HepG2 (cell line): ENCODE results near the gene SYNE1. TPM values are rescaled to one million over a fixed set of nuclear protein-coding genes. Genes with fewer than 3 reads are reported as not detected.
A peak's percentile ranks its signal among the peaks of the same experiment; 100 is the strongest.

ENCODE experiments used
- ARID2 ChIP-seq: sonication (generic); formaldehyde crosslinking; IDR thresholded peaks from 2 replicates; pipeline ENCODE4 v1.8.1; 2022; ENCODE audit warnings: mild to moderate bottlenecking, missing genetic modification reagents, borderline replicate concordance
- CEBPB ChIP-seq: IDR thresholded peaks from 2 replicates; pipeline ENCODE4 v1.6.1; 2011; ENCODE audit warnings: low read depth, low read length, improper control_type of control experiment, borderline replicate concordance
- ETS1 ChIP-seq: sonication (generic); formaldehyde crosslinking; IDR thresholded peaks from 2 replicates; pipeline ENCODE4 v1.4.0; 2020; ENCODE audit warnings: missing genetic modification reagents
- GPN1 ChIP-seq: sonication (generic); formaldehyde crosslinking; IDR thresholded peaks from 2 replicates; pipeline ENCODE4 v1.5.1; 2020; ENCODE audit warnings: missing genetic modification reagents, borderline replicate concordance
- HNF4A ChIP-seq: sonication (generic); formaldehyde crosslinking; IDR thresholded peaks from 2 replicates; pipeline ENCODE4 v1.4.0; 2020; ENCODE audit warnings: missing genetic modification reagents
- HOMEZ ChIP-seq: IDR thresholded peaks from 2 replicates; pipeline ENCODE4 v1.6.1; 2016; ENCODE audit warnings: low read depth
- KAT2B ChIP-seq: fragments of 150-350 bp; IDR thresholded peaks from 2 replicates; pipeline ENCODE4 v1.6.1; 2014; ENCODE audit warnings: low read depth, low read length, borderline replicate concordance
- NR2F1 ChIP-seq, 2 experiments: fragments of 450-650 bp in 1 of 2; formaldehyde crosslinking in 1 of 2; IDR thresholded peaks; 2 replicates each; pipeline versions ENCODE4 v1.5.0 to v1.6.1; 2016 to 2020; ENCODE audit warnings: mild to moderate bottlenecking in 1 of 2, missing compliant biosample characterization in 1 of 2, missing genetic modification reagents in 1 of 2, moderate library complexity in 1 of 2
- PAXIP1 ChIP-seq: sonication (generic); formaldehyde crosslinking; conservative IDR thresholded peaks from 2 replicates; pipeline ENCODE4 v1.4.0; 2020; ENCODE audit warnings: mild to moderate bottlenecking, missing genetic modification reagents, moderate library complexity
- SIX4 ChIP-seq: sonication (generic); formaldehyde crosslinking; IDR thresholded peaks from 2 replicates; pipeline ENCODE4 v1.4.0; 2020; ENCODE audit warnings: missing genetic modification reagents
- XRCC5 ChIP-seq: fragments of 200-400 bp; formaldehyde crosslinking; optimal IDR thresholded peaks from 2 replicates; pipeline ENCODE3; 2017; ENCODE audit warnings: mild to moderate bottlenecking, low read length
- ZBTB34 ChIP-seq: sonication (generic); formaldehyde crosslinking; IDR thresholded peaks from 2 replicates; pipeline ENCODE4 v1.8.0; 2022; ENCODE audit warnings: mild to moderate bottlenecking, missing genetic modification reagents
- ZFP1 ChIP-seq: IDR thresholded peaks from 2 replicates; pipeline ENCODE4 v1.6.1; 2016
- ZFP90 ChIP-seq: sonication (generic); formaldehyde crosslinking; IDR thresholded peaks from 2 replicates; pipeline ENCODE4 v1.8.0; 2022; ENCODE audit warnings: missing genetic modification reagents, mild to moderate bottlenecking, inconsistent platforms, borderline replicate concordance
- ZNF34 ChIP-seq: sonication (generic); formaldehyde crosslinking; IDR thresholded peaks from 2 replicates; pipeline ENCODE4 v1.4.0; 2020; ENCODE audit warnings: mild to moderate bottlenecking, missing genetic modification reagents, borderline replicate concordance
- polyA plus RNA-seq, 8 experiments: library from polyadenylated mRNA; depleted of rRNA in 3 of 8; stranded (reverse) in 7 of 8; unstranded in 1 of 8; fragments of >200 nt; fragmentation: Illumina TruSeq in 4 of 8; extraction: Trizol in 4 of 8; gene quantifications; 2 replicates each; pipeline versions ENCODE4 v1.2.1 to v1.2.3, GENCODE V29; 2011 to 2016; ENCODE audit warnings: low read depth in 4 of 8, missing spikeins in 1 of 8, mixed read lengths in 1 of 8; ENCODE audit not compliant: insufficient read depth in 1 of 8
- total RNA-seq, 5 experiments: library from RNA; depleted of rRNA; stranded (reverse); fragments of >200 nt; fragmentation: Illumina TruSeq; extraction: Trizol; gene quantifications; 2 replicates each; pipeline ENCODE4 v1.2.3, GENCODE V29; 2016; ENCODE audit warnings: low read depth in 1 of 5
- TF ChIP-seq, protein P1 (sequence below): sonication (generic); formaldehyde crosslinking; IDR thresholded peaks from 2 replicates; pipeline ENCODE4 v1.5.0; 2020; ENCODE audit warnings: mild to moderate bottlenecking, missing genetic modification reagents
- TF ChIP-seq, protein P2 (sequence below): IDR thresholded peaks from 2 replicates; pipeline ENCODE4 v1.6.1; 2016

Gene SYNE1
- total and polyA plus RNA-seq, 2 of the 13 experiments (the other 11 are each of a cell fraction or from before 2014, with no cell fraction given), result 5.5 to 15.9 TPM

- TF ChIP-seq, protein P1, sequence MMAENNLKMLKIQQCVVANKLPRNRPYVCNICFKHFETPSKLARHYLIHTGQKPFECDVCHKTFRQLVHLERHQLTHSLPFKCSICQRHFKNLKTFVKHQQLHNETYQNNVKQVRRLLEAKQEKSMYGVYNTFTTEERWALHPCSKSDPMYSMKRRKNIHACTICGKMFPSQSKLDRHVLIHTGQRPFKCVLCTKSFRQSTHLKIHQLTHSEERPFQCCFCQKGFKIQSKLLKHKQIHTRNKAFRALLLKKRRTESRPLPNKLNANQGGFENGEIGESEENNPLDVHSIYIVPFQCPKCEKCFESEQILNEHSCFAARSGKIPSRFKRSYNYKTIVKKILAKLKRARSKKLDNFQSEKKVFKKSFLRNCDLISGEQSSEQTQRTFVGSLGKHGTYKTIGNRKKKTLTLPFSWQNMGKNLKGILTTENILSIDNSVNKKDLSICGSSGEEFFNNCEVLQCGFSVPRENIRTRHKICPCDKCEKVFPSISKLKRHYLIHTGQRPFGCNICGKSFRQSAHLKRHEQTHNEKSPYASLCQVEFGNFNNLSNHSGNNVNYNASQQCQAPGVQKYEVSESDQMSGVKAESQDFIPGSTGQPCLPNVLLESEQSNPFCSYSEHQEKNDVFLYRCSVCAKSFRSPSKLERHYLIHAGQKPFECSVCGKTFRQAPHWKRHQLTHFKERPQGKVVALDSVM (CRISPR knock-in tag), result no peak
- TF ChIP-seq KAT2B, result no peak
- no peak for TF ChIP-seq ETS1 (CRISPR knock-in tag)
- no peak for TF ChIP-seq ARID2 (CRISPR knock-in tag)
- TF ChIP-seq SIX4 (CRISPR knock-in tag), result no peak
- peak; percentile 72 for TF ChIP-seq HNF4A (CRISPR knock-in tag)
- peak; percentile 53; the same call in 1 of the 2 replicates for TF ChIP-seq ZBTB34 (CRISPR knock-in tag)
- peak; percentile 62; the same call in 1 of the 2 replicates for TF ChIP-seq ZFP90 (CRISPR knock-in tag)
- no peak for TF ChIP-seq NR2F1 (CRISPR knock-in tag; IDR thresholded peaks at IDR 0.05)
- no peak for TF ChIP-seq GPN1 (CRISPR knock-in tag)
- peak; percentile 66; the same call in 1 of the 2 replicates for TF ChIP-seq HOMEZ (CRISPR knock-in tag)
- TF ChIP-seq, protein P2, sequence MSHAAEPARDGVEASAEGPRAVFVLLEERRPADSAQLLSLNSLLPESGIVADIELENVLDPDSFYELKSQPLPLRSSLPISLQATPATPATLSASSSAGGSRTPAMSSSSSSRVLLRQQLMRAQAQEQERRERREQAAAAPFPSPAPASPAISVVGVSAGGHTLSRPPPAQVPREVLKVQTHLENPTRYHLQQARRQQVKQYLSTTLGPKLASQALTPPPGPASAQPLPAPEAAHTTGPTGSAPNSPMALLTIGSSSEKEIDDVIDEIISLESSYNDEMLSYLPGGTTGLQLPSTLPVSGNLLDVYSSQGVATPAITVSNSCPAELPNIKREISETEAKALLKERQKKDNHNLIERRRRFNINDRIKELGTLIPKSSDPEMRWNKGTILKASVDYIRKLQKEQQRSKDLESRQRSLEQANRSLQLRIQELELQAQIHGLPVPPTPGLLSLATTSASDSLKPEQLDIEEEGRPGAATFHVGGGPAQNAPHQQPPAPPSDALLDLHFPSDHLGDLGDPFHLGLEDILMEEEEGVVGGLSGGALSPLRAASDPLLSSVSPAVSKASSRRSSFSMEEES, result no peak
- no peak for TF ChIP-seq XRCC5
- no peak for TF ChIP-seq ZFP1 (CRISPR knock-in tag)
- TF ChIP-seq PAXIP1 (CRISPR knock-in tag), result peak; percentile 61
- TF ChIP-seq ZNF34 (CRISPR knock-in tag), result no peak
- peak; percentile 81 for TF ChIP-seq CEBPB
Measured at GRCh38 chr6:152241013-152241766, 396.0 kb downstream of the SYNE1 start (continued).
